ENCODE measurements around the gene CPA5.
A peak's percentile ranks its signal among the peaks of the same experiment; 100 is the strongest.

The CPA5 gene

DNA sequence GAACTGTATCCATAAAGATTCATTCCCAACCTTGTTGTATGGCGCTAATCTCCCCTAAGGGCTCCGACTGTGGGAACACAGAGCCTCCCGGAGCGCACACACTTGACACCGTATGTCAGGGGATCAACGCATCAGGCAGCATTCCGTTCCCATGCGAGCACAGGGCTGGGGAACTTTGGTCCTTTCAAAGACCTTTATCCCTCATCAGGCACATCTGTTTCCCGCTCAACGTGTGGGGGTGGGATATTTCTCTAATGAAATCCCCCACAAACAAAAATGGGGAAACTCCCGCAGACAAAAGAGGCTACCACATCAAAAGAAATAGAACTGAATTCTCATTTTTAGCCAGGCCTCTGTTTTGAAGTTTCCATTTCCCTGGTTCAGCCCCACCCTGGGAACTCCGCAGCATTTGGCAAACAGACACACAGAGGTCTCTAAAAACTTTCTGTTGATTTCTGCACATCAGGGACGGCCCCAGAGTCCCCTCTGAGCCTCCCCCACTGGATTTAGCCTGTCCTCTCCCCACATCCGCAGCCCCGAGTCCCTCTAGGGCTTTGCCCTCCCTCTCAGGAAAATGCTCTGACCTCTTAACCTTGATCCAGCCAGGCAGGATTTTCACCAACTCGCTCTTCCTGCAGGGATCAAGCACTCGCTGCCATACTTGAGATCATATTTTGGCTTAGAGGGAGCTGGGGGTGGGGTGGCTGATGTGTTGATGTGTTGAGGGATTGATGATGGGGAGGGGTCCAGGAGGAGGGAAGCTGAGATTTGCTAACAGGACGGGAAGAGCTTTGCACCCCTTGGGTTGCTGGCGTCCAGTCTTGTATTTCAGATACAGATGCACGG is 6.6 kb downstream of the CPA5 start:
- Histone ChIP-seq H3K36me3 (ENCODE audit: control insufficient read depth, insufficient read depth, low read length, severe bottlenecking) (no peaks in the 10 kb centered on the region), H3K27me3 (replicated peaks; ENCODE audit: control insufficient read depth, insufficient read depth, low read length) (no peaks in the 10 kb centered on the region), H3K4me3 (ENCODE audit: low read length) (no peak overlapping the region), H3K9ac (ENCODE audit: low read length) (no peak overlapping the region), H3K9me3 (ENCODE audit: control insufficient read depth, low read length) (no peaks in the 10 kb centered on the region), H3K4me1 (ENCODE audit: control insufficient read depth, insufficient read depth, low read length) (peaks cover 47% of the 10 kb centered on the region)
- no peak for DNase-seq (ENCODE audit: low read depth)

DNA sequence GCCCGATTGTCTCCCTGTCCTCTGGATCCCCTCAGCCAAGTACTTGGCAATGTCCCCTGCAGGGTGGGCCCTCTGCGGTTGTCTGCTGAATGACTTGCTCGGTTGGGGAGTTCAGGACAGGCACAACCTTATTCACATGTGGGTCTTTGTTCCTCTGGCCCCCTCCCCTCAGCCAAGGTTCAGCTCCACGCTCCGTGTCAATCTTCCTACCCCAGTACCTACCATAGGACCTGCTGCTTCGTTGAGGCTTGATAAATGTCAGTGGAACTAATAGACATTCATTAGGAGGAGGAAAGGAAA is 7.1 kb downstream of the CPA5 start:
- Histone ChIP-seq H3K4me3 (ENCODE audit: low read length) (no peak overlapping the region), H3K27me3 (replicated peaks; ENCODE audit: control insufficient read depth, insufficient read depth, low read length) (no peaks in the 10 kb centered on the region), H3K9ac (ENCODE audit: low read length) (peak overlapping the region; percentile 66), H3K9me3 (ENCODE audit: control insufficient read depth, low read length) (no peaks in the 10 kb centered on the region), H3K36me3 (ENCODE audit: control insufficient read depth, insufficient read depth, low read length, severe bottlenecking) (no peaks in the 10 kb centered on the region), H3K4me1 (ENCODE audit: control insufficient read depth, insufficient read depth, low read length) (peaks cover 51% of the 10 kb centered on the region)
- no peak for DNase-seq (ENCODE audit: low read depth)

- DNase-seq (ENCODE audit: low read depth), result peak; percentile 84
- Histone ChIP-seq H3K9me3 (ENCODE audit: control insufficient read depth, low read length) (no peaks in the 10 kb centered on the region), H3K36me3 (ENCODE audit: control insufficient read depth, insufficient read depth, low read length, severe bottlenecking) (no peaks in the 10 kb centered on the region), H3K4me1 (ENCODE audit: control insufficient read depth, insufficient read depth, low read length) (peaks cover 58% of the 10 kb centered on the region), H3K4me3 (ENCODE audit: low read length) (peak overlapping the region; percentile 43), H3K27me3 (replicated peaks; ENCODE audit: control insufficient read depth, insufficient read depth, low read length) (no peaks in the 10 kb centered on the region), H3K9ac (ENCODE audit: low read length) (peak overlapping the region; percentile 66)
Measured at GRCh38 chr7:130352194-130353074, 7.8 kb downstream of the CPA5 start.

DNA sequence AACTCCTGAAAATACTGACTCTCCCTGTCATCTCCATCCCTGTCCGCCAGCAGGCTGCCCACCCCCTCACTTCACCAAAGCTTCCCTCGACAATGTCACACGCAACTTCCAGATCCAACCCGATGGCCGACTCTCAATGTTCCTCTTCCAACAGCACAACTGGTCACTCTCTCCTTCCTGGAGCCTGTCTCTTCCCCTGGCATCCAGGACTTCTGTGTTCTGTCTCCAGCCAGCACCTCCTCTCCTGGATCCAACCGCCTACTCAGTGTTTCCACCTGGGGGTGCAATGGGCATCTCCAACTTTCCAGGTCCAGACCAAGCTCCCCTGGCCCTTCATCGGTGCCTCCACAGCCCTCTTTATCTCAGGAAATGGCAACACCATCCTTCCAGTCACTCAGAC is 8.6 kb downstream of the CPA5 start:
- H3K4me3 ChIP-seq (ENCODE audit: low read length), result no peak overlapping the region
- H3K27me3 ChIP-seq (replicated peaks; ENCODE audit: control insufficient read depth, insufficient read depth, low read length), result no peaks in the 10 kb centered on the region
- DNase-seq (ENCODE audit: low read depth), result no peak
- peak overlapping the region; percentile 66 for H3K9ac ChIP-seq (ENCODE audit: low read length)
- H3K36me3 ChIP-seq (ENCODE audit: control insufficient read depth, insufficient read depth, low read length, severe bottlenecking), result no peaks in the 10 kb centered on the region
- peaks cover 62% of the 10 kb centered on the region for H3K4me1 ChIP-seq (ENCODE audit: control insufficient read depth, insufficient read depth, low read length)
- H3K9me3 ChIP-seq (ENCODE audit: control insufficient read depth, low read length), result no peaks in the 10 kb centered on the region

DNA sequence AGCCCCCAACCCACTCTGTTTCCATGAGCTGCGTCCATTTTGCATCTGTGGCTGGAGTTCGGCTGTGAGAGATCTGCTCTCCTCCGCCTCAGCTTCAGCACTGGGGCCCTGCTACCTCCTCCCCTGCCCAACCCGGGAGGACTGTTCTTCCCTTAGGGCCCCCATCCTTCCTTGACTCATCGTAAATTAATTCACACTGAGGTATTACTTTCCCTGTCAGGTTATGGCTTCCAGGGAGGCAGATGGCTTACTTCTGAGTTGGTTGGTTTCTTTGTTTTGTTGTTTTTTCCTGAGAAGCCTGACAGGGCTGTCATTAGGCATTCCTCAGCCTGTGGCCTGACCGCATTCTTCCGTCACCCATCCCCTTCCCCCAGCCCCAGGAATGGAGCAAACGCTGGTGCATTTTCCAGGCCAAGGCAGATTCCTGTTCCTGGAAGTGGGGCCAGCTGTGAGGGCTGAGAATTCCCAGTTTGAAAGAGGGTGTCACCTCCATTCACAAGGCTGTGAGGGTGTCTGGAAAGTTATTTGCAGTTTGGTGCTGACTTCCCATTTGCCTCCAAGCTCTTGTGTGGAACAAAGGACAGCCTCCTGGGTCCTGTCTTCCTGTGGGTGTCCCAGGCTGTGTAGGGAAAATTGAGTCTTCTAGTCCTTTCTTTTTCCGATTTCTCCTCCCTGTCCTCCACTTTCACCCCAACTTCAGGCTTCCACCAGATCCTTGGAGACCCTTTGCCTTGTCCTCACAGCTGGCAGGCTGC is 11.7 kb downstream of the CPA5 start:
- H3K4me3 ChIP-seq (ENCODE audit: low read length), result peak overlapping the region; percentile 37
- no peaks in the 10 kb centered on the region for H3K36me3 ChIP-seq (ENCODE audit: control insufficient read depth, insufficient read depth, low read length, severe bottlenecking)
- no peaks in the 10 kb centered on the region for H3K27me3 ChIP-seq (replicated peaks; ENCODE audit: control insufficient read depth, insufficient read depth, low read length)
- peaks cover 23% of the 10 kb centered on the region for H3K9me3 ChIP-seq (ENCODE audit: control insufficient read depth, low read length)
- H3K9ac ChIP-seq (ENCODE audit: low read length), result peak overlapping the region; percentile 78
- H3K4me1 ChIP-seq (ENCODE audit: control insufficient read depth, insufficient read depth, low read length), result peaks cover 48% of the 10 kb centered on the region
- peak; percentile 91 for DNase-seq (ENCODE audit: low read depth)

- H3K4me1 ChIP-seq (ENCODE audit: control insufficient read depth, insufficient read depth, low read length), result peaks cover 41% of the 10 kb centered on the region
- no peaks in the 10 kb centered on the region for H3K27me3 ChIP-seq (replicated peaks; ENCODE audit: control insufficient read depth, insufficient read depth, low read length)
- DNase-seq (ENCODE audit: low read depth), result peak; percentile 83
- H3K9me3 ChIP-seq (ENCODE audit: control insufficient read depth, low read length), result peaks cover 23% of the 10 kb centered on the region
- no peaks in the 10 kb centered on the region for H3K36me3 ChIP-seq (ENCODE audit: control insufficient read depth, insufficient read depth, low read length, severe bottlenecking)
- H3K4me3 ChIP-seq (ENCODE audit: low read length), result peak overlapping the region; percentile 37
- peak overlapping the region; percentile 78 for H3K9ac ChIP-seq (ENCODE audit: low read length)
Measured at GRCh38 chr7:130356876-130357611, 12.4 kb downstream of the CPA5 start.

- Histone ChIP-seq H3K9ac (ENCODE audit: low read length) (no peak overlapping the region), H3K4me3 (ENCODE audit: low read length) (no peak overlapping the region), H3K27me3 (replicated peaks; ENCODE audit: control insufficient read depth, insufficient read depth, low read length) (no peaks in the 10 kb centered on the region), H3K9me3 (ENCODE audit: control insufficient read depth, low read length) (peaks cover 23% of the 10 kb centered on the region), H3K36me3 (ENCODE audit: control insufficient read depth, insufficient read depth, low read length, severe bottlenecking) (no peaks in the 10 kb centered on the region), H3K4me1 (ENCODE audit: control insufficient read depth, insufficient read depth, low read length) (peaks cover 33% of the 10 kb centered on the region)
- no peak for DNase-seq (ENCODE audit: low read depth)
Measured at GRCh38 chr7:130358471-130358870, 13.9 kb downstream of the CPA5 start.

GRCh38 chr7:130359276-130359857 is 14.8 kb downstream of the CPA5 start:
- no peak for DNase-seq (ENCODE audit: low read depth)
- Histone ChIP-seq H3K36me3 (ENCODE audit: control insufficient read depth, insufficient read depth, low read length, severe bottlenecking) (no peaks in the 10 kb centered on the region), H3K4me1 (ENCODE audit: control insufficient read depth, insufficient read depth, low read length) (peaks cover 38% of the 10 kb centered on the region)

GRCh38 chr7:130360518-130360917 is 15.9 kb downstream of the CPA5 start:
- peaks cover 23% of the 10 kb centered on the region for H3K9me3 ChIP-seq (ENCODE audit: control insufficient read depth, low read length)
- no peaks in the 10 kb centered on the region for H3K27me3 ChIP-seq (replicated peaks; ENCODE audit: control insufficient read depth, insufficient read depth, low read length)
- DNase-seq (ENCODE audit: low read depth), result no peak
- no peak overlapping the region for H3K9ac ChIP-seq (ENCODE audit: low read length)
- peaks cover 43% of the 10 kb centered on the region for H3K4me1 ChIP-seq (ENCODE audit: control insufficient read depth, insufficient read depth, low read length)
- H3K4me3 ChIP-seq (ENCODE audit: low read length), result no peak overlapping the region
- H3K36me3 ChIP-seq (ENCODE audit: control insufficient read depth, insufficient read depth, low read length, severe bottlenecking), result no peaks in the 10 kb centered on the region

More at GRCh38 chr7:130359276-130359857, 14.8 kb downstream of the CPA5 start:
- H3K27me3 ChIP-seq (replicated peaks; ENCODE audit: control insufficient read depth, insufficient read depth, low read length), result no peaks in the 10 kb centered on the region
- H3K9me3 ChIP-seq (ENCODE audit: control insufficient read depth, low read length), result peaks cover 23% of the 10 kb centered on the region
- H3K9ac ChIP-seq (ENCODE audit: low read length), result no peak overlapping the region
- no peak overlapping the region for H3K4me3 ChIP-seq (ENCODE audit: low read length)

DNA sequence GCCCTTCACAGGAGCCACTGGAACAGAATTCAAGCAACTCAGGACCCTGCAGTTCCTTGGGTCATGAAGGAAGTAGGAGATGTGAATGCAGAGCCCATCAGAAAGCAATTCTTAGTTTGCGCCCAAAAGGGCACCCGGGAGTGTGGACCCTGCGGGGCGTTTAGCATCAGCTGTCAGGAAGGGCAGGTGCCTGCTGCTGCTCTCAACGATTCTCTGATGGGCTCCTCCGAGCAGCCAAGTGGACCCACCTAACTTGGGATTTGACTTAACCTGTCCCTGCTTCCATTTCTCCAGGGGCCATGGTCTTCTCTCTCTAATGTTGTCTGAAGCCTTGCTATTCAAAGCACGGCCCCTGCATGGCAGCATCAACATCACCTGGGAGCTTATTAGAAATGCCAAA is 17.1 kb downstream of the CPA5 start:
- no peak overlapping the region for H3K9ac ChIP-seq (ENCODE audit: low read length)
- H3K4me1 ChIP-seq (ENCODE audit: control insufficient read depth, insufficient read depth, low read length), result peaks cover 45% of the 10 kb centered on the region
- DNase-seq (ENCODE audit: low read depth), result no peak
- no peaks in the 10 kb centered on the region for H3K36me3 ChIP-seq (ENCODE audit: control insufficient read depth, insufficient read depth, low read length, severe bottlenecking)
- no peaks in the 10 kb centered on the region for H3K27me3 ChIP-seq (replicated peaks; ENCODE audit: control insufficient read depth, insufficient read depth, low read length)
- H3K4me3 ChIP-seq (ENCODE audit: low read length), result no peak overlapping the region
- H3K9me3 ChIP-seq (ENCODE audit: control insufficient read depth, low read length), result peaks cover 23% of the 10 kb centered on the region

Data from adipocyte (in vitro differentiated cells).